MCF 10A (cell line): Measurements from ENCODE around the gene TMED8. TPM values are rescaled to one million over a fixed set of nuclear protein-coding genes. Genes with fewer than 3 reads are reported as not detected.

Source experiments
- BruUV-seq: library from RNA; stranded (reverse); fragments of 400-500 nt; replicated peaks from 2 replicates; lab custom pipeline; 2021; lab: Mats Ljungman, UMichigan
- CTCF ChIA-PET: fragments of 300-600 bp; sonication (Branson Sonifier 250); formaldehyde crosslinking; extraction: SDS; loops from one replicate; lab custom pipeline; 2021; ENCODE audit warnings: antibody characterized with exemption, inconsistent platforms; lab: Yijun Ruan, JAX
- POLR2A ChIA-PET: fragments of 300-600, 350-650 bp; sonication (Branson Sonifier 250); formaldehyde crosslinking; extraction: SDS; loops from one replicate; lab custom pipeline; 2020; ENCODE audit warnings: antibody characterized with exemption, inconsistent platforms; lab: Yijun Ruan, JAX
- DNase-seq: peaks from one replicate; pipeline ENCODE4 v3.0.0-alpha.2; 2018; ENCODE audit not compliant: unreplicated experiment
- H3K27ac Mint-ChIP-seq: one replicate; pipeline ENCODE4 v1.8.0; 2022; ENCODE audit warnings: mild to moderate bottlenecking, low read depth, mixed read lengths; ENCODE audit not compliant: unreplicated experiment
- H3K27me3 Mint-ChIP-seq: one replicate; pipeline ENCODE4 v1.8.0; 2022; ENCODE audit warnings: mixed read lengths; ENCODE audit not compliant: insufficient read depth, unreplicated experiment
- H3K36me3 Mint-ChIP-seq: one replicate; pipeline ENCODE4 v1.8.0; 2022; ENCODE audit warnings: mild to moderate bottlenecking, moderate library complexity, mixed read lengths; ENCODE audit not compliant: insufficient read depth, unreplicated experiment
- H3K4me1 Mint-ChIP-seq: one replicate; pipeline ENCODE4 v1.8.0; 2022; ENCODE audit warnings: mixed read lengths; ENCODE audit not compliant: insufficient read depth, unreplicated experiment
- H3K4me3 Mint-ChIP-seq: one replicate; pipeline ENCODE4 v1.8.0; 2022; ENCODE audit warnings: mild to moderate bottlenecking, moderate library complexity, mixed read lengths; ENCODE audit not compliant: unreplicated experiment
- H3K9me3 Mint-ChIP-seq: one replicate; pipeline ENCODE4 v1.8.0; 2022; ENCODE audit warnings: mixed read lengths; ENCODE audit not compliant: unreplicated experiment
- intact Hi-C: fragments of 100-400 bp; cut with micrococcal nuclease; formaldehyde crosslinking; loops from 2 replicates; pipeline ENCODE4 v1.14.1; 2022
- total RNA-seq: library from RNA; stranded (reverse); gene quantifications from 2 replicates; pipeline ENCODE4 v1.2.3, GENCODE V29; 2022
- TF ChIP-seq, protein P1 (sequence below): fragments of 200-600 bp; IDR thresholded peaks from one replicate; pipeline ENCODE4 v1.8.0; 2022; ENCODE audit warnings: antibody characterized with exemption, mild to moderate bottlenecking; ENCODE audit not compliant: unreplicated experiment

Gene TMED8
- total RNA-seq, 1 experiment from 2014 or later: 9.3 TPM

DNA sequence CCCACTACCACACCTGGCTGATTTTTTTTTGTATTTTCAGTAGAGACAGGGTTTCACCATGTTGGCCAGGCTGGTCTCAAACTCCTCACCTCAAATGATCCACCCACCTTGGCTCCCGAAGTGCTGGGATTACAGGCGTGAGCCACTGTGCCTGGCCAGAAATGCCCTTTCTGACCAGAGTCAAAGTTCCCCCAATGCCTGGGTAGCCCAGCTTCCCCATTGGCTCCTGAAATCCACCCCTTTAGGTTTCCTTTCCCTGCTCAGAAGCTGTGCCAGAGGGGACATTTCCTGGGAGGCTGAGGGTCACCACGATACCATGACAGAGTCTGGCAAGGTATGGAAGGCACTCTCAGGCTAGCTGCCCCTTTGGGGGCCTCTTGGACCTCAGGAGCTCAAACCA is 52.6 kb downstream of the TMED8 start:
- no TSS peak for BruUV-seq
- Mint-ChIP-seq H3K27ac (no peak overlapping the region), H3K9me3 (no peaks in the 10 kb centered on the region), H3K4me1 (peaks cover 11% of the 10 kb centered on the region), H3K36me3 (no peaks in the 10 kb centered on the region), H3K27me3 (no peaks in the 10 kb centered on the region), H3K4me3 (no peak overlapping the region)
- CTCF ChIA-PET: no interaction called here
- no peak for DNase-seq
- POLR2A ChIA-PET: interaction anchor here (0.7 kb wide), 1 partner anchor 133 kb away, joined by 4 read pairs; the partner anchor contains the start of gene VIPAS39
- TF ChIP-seq, protein P1, sequence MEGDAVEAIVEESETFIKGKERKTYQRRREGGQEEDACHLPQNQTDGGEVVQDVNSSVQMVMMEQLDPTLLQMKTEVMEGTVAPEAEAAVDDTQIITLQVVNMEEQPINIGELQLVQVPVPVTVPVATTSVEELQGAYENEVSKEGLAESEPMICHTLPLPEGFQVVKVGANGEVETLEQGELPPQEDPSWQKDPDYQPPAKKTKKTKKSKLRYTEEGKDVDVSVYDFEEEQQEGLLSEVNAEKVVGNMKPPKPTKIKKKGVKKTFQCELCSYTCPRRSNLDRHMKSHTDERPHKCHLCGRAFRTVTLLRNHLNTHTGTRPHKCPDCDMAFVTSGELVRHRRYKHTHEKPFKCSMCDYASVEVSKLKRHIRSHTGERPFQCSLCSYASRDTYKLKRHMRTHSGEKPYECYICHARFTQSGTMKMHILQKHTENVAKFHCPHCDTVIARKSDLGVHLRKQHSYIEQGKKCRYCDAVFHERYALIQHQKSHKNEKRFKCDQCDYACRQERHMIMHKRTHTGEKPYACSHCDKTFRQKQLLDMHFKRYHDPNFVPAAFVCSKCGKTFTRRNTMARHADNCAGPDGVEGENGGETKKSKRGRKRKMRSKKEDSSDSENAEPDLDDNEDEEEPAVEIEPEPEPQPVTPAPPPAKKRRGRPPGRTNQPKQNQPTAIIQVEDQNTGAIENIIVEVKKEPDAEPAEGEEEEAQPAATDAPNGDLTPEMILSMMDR: no peak
- intact Hi-C loops: loop anchor here (5.0 kb wide), 1 partner anchor 133 kb away; the partner anchor contains the start of genes AHSA1 and VIPAS39

DNA sequence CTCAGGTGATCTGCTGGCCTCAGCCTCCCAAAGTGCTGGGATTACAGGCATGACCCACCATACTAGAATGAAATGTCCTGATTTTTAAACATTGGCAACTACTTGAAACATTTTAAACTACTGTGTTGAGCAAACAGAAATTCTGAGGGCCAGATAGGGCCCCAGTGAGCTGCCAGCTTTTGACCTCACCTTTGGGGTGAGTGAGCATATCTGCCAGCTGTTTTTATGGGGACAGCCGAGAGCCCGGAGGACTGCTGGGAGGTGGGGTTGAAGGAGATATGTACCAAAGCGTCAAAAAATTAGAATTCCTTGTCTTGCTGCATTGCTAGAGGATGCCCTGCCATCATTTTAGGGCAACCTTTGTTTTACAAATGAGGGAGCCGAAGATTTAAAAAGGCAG is 53.3 kb downstream of the TMED8 start:
- ChIA-PET POLR2A (interaction anchor here (0.6 to 2.8 kb wide), 4 partner anchors 12 to 134 kb away, joined by 3 to 11 read pairs (median 4); partner anchors contain the start of genes TMED8 and VIPAS39), CTCF (no interaction called here)
- no peak for DNase-seq
- no peak overlapping the region for H3K4me3 Mint-ChIP-seq
- H3K36me3 Mint-ChIP-seq: no peaks in the 10 kb centered on the region
- H3K4me1 Mint-ChIP-seq: peaks cover 11% of the 10 kb centered on the region
- no peaks in the 10 kb centered on the region for H3K9me3 Mint-ChIP-seq
- intact Hi-C loops: loop anchor here (5.0 kb wide), 1 partner anchor 134 kb away; the partner anchor contains the start of genes AHSA1 and VIPAS39
- no peak overlapping the region for H3K27ac Mint-ChIP-seq
- BruUV-seq: no TSS peak
- H3K27me3 Mint-ChIP-seq: no peaks in the 10 kb centered on the region
- TF ChIP-seq, protein P1: no peak

DNA sequence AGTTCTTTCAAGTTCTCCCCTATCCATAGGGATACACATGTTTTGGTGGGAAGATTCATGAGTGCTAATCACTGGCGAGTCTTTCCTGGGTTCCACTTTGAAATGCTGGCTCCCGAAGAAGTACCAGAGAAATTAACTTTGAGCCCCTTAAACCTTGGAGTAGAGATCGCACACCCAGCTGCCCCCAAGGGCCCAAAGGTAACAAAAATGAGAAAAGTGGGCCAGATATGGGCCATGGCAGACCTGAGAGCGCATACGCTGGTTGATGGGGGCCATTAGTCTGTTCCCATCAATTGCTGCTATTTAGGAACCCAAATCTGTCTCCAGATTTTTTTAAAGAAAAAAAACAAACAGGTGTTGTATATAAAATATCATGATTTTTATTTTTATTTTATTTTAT is 53.9 kb downstream of the TMED8 start:
- Mint-ChIP-seq H3K4me3 (no peak overlapping the region), H3K4me1 (peaks cover 14% of the 10 kb centered on the region), H3K9me3 (no peaks in the 10 kb centered on the region), H3K36me3 (no peaks in the 10 kb centered on the region), H3K27me3 (no peaks in the 10 kb centered on the region), H3K27ac (no peak overlapping the region)
- POLR2A ChIA-PET: interaction anchor here (0.7 to 4.4 kb wide), 4 partner anchors 8 to 54 kb away, joined by 3 to 39 read pairs (median 7); partner anchors contain the start of gene TMED8
- TF ChIP-seq, protein P1: no peak
- intact Hi-C loops: loop anchor here (5.0 kb wide), 1 partner anchor 134 kb away; the partner anchor contains the start of genes AHSA1 and VIPAS39
- DNase-seq: no peak
- CTCF ChIA-PET: interaction anchor here (0.8 to 1.0 kb wide), 2 partner anchors 11 to 44 kb away, joined by 4 read pairs; no protein-coding TSS in a partner anchor
- BruUV-seq: no TSS peak

DNA sequence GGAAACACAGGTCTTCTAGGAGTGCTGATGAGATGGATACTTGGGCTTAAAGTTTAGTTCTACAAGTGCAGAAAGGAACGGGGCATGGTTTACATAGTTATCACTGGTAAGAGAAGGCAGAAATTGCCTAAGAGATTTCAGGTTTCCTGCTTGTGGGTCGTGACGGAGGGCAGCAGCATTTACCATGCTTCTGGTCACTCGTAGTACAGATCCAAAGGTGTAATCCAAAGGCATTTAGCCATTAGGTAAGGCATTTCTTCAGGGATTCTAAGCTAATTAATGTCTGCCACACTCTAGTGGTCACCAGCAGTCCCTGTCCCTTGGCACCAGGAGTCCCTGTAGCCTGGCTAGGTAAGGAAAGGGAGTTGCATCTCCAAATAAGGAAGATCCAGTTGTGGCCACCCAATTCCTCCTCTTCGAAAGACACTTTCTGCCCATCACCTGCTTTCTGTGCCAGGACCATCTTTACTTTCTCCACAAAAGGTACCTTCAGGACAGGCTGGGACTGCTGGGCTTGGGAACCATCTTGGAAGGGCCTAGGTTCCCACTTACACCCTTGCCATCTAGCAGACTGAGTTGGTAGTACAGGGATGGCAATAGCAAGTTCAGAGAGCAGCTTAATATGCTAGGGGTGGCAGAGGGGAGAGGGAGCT is 54.5 kb downstream of the TMED8 start:
- no peaks in the 10 kb centered on the region for H3K9me3 Mint-ChIP-seq
- peaks cover 18% of the 10 kb centered on the region for H3K4me1 Mint-ChIP-seq
- H3K27ac Mint-ChIP-seq: no peak overlapping the region
- POLR2A ChIA-PET: interaction anchor here (0.8 to 4.4 kb wide), 12 partner anchors 8 to 225 kb away, joined by 3 to 39 read pairs (median 6); partner anchors contain the start of genes AHSA1, CIPC, SAMD15 and TMED8
- CTCF ChIA-PET: interaction anchor here (0.8 to 1.0 kb wide), 2 partner anchors 11 to 44 kb away, joined by 4 read pairs; no protein-coding TSS in a partner anchor
- TF ChIP-seq, protein P1: no peak
- DNase-seq: no peak
- no TSS peak for BruUV-seq
- H3K4me3 Mint-ChIP-seq: peak overlapping the region; percentile 83
- no peaks in the 10 kb centered on the region for H3K27me3 Mint-ChIP-seq
- intact Hi-C loops: loop anchor here (5.0 kb wide), 1 partner anchor 135 kb away; the partner anchor contains the start of genes AHSA1 and VIPAS39
- no peaks in the 10 kb centered on the region for H3K36me3 Mint-ChIP-seq
